ENCODE data around the gene OTOGL.
"Not testable (repeated sequence)": the region's sequence is repeated elsewhere in the genome, so short reads cannot be mapped to it uniquely, and the experiment has no call there.

OTOGL gene

DNA sequence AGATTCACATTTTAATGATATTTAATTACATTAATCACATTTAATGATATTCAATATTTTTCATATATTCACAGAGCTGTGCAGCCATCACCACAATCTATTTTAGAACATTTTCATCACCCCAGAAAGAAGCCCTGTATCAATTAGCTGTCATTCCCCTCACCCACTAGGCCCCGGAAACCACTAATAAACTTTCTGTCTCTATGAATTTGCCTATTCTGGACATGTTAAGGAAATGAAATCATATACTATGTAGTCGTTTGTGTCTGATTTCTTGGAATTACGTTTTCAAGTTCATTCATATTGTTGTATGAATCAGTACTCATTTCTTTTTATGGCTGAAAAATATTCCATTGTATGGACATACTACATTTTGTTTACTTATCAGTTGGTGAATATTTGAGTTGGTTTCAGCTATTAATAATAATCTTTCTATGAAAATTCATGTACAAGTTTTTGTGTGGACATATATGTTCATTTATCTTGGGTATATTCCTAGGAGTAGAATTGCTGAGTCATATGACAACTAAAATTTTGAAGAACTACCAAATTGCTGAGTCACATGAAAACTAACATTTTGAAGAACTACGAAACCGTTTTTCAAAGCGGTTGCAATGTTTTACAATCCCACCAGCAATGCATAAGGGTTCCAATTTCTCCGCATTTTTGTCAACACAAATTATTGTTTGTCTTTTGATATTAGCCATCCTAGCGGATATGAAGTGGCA lies 11.7 kb upstream of the OTOGL start:
- Mint-ChIP-seq H3K4me1 (ENCODE audit: low read depth) (peaks cover 17% of the 10 kb centered on the region), H3K4me3 (no peak overlapping the region), H3K27ac (no peak overlapping the region), H3K9me3 (peaks cover 19% of the 10 kb centered on the region), H3K27me3 (ENCODE audit: low read depth) (peaks cover 2% of the 10 kb centered on the region), H3K36me3 (ENCODE audit: low read depth) (peaks cover 5% of the 10 kb centered on the region)
- DNase-seq (ENCODE audit: low spot score), result no peak

DNA sequence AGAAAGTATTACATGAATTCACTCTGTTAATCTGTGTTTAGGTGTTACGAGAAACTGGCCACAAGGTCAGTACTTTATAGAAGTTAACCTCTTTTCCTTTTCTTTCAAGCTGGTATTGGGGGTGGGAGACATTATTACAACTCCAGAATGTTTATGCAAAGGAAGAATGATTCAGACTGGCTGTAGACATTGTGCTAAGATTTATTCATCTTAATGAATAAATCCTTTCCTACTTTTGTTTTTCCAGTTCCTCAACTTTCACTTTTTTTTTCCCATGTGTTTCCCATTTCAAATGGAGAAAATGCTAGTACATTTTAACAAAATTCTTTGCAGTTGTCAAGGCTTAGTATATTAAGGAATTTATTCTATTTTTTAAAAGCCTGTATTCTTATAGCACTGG lies 1.3 kb downstream of the OTOGL start:
- Mint-ChIP-seq H3K4me3 (no peak overlapping the region), H3K4me1 (ENCODE audit: low read depth) (no peaks in the 10 kb centered on the region), H3K36me3 (ENCODE audit: low read depth) (no peaks in the 10 kb centered on the region), H3K9me3 (no peaks in the 10 kb centered on the region), H3K27me3 (ENCODE audit: low read depth) (peaks cover 1% of the 10 kb centered on the region), H3K27ac (no peak overlapping the region)
- DNase-seq (ENCODE audit: low spot score), result no peak

DNA sequence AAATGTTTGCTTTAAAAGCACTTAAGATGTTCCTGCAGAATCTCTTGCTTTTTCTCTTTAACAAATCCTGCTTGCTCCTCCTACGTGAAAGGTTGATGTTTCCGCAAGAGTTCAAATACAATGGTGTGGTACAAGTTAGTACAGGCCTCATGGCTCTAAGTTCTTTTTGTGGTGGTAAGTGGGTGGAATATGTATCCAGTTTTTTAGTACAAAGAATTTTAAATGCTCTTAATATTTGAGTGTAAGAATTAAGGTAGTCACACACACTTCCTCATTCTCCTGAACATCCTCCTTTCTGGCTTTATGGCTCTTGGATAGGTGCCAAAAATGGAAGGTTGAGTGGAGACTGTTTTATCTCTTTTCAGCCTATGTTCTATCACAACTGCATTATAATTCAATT lies 1.8 kb downstream of the OTOGL start:
- H3K36me3 Mint-ChIP-seq (ENCODE audit: low read depth), result no peaks in the 10 kb centered on the region
- H3K4me3 Mint-ChIP-seq, result no peak overlapping the region
- no peaks in the 10 kb centered on the region for H3K4me1 Mint-ChIP-seq (ENCODE audit: low read depth)
- H3K27me3 Mint-ChIP-seq (ENCODE audit: low read depth), result peaks cover 2% of the 10 kb centered on the region
- DNase-seq (ENCODE audit: low spot score), result no peak
- no peak overlapping the region for H3K27ac Mint-ChIP-seq
- no peaks in the 10 kb centered on the region for H3K9me3 Mint-ChIP-seq

DNA sequence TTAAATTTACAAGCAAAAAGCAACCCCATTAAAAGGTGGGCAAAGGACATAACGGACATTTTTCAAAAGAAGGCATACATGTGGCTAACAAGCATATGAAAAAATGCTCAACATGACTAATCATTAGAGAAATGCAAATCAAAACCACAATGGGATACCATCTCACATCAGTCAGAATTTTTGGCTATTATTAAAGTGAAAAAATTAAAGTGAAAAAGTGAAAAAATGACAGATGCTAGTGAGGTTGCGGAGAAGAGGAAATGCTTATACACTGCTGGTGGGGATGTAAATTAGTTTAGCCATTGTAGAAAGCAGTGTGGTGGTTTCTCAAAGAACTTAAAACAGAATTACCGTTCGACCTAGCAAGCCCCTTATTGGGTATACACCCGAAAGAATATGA lies 7.9 kb downstream of the OTOGL start:
- Mint-ChIP-seq H3K36me3 (ENCODE audit: low read depth) (no peaks in the 10 kb centered on the region), H3K27ac (no peak overlapping the region), H3K4me1 (ENCODE audit: low read depth) (no peaks in the 10 kb centered on the region), H3K4me3 (no peak overlapping the region), H3K27me3 (ENCODE audit: low read depth) (peaks cover 2% of the 10 kb centered on the region), H3K9me3 (no peaks in the 10 kb centered on the region)
- DNase-seq (ENCODE audit: low spot score), result no peak

DNA sequence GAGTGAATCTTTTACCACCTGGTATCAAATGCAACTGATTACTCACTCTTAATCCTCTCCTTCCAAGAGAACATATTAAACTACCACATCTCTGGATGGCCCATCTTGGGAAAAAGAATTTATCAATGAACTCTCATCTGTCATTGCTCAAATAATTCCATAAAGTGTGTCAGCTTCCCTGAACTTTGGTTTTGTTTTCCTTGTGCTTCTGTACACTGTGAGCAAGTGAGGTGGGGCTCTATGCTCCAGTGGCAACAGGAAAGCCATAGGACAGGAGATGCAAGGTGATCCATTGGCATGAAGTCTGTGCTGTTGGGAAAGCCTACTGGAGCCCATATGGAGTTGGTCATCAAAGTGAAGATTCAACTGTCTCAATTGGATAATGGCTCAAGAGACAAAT lies 17.4 kb downstream of the OTOGL start:
- Mint-ChIP-seq H3K36me3 (ENCODE audit: low read depth) (no peaks in the 10 kb centered on the region), H3K27me3 (ENCODE audit: low read depth) (peaks cover 5% of the 10 kb centered on the region), H3K27ac (no peak overlapping the region), H3K4me3 (no peak overlapping the region), H3K9me3 (peaks cover 12% of the 10 kb centered on the region), H3K4me1 (ENCODE audit: low read depth) (no peaks in the 10 kb centered on the region)
- DNase-seq (ENCODE audit: low spot score), result no peak

DNA sequence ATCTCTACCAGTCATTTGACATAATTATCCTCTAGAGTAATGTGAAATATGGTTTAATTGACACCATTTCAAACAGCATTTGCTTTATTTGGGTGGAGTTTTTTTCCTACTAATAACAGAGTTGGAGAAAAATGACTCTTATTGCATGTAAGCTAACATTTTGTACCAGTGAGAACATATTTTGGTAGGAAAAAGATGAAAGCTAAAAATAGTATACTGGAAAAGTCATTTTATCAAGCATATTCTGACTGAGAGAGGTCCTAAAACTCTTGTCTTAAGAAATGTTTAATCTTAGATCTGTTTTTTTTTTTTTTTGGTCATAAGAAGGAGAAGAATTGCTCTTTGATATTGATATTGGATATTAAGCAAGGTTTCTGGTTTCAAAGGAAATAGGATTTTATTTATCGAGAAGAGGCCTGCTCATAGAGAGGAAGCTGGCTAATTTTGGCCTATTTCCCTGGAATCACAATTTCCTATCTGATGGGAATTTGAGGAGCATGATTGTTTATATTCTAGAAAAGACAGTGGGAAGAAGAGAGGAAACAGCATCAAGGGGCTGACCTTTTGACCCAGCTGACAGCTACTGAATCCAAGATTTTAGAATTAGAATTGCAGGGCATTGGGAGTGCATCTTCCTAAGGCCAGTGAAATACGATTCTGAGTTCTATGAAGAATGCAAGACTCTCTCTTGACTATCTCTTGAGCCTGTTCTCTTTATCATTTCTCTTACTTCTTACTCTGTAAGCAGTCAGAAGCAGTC lies 19.4 kb downstream of the OTOGL start:
- peaks cover under 1% of the 10 kb centered on the region for H3K9me3 Mint-ChIP-seq
- no peak overlapping the region for H3K27ac Mint-ChIP-seq
- DNase-seq (ENCODE audit: low spot score), result no peak
- H3K36me3 Mint-ChIP-seq (ENCODE audit: low read depth), result no peaks in the 10 kb centered on the region
- peaks cover 5% of the 10 kb centered on the region for H3K27me3 Mint-ChIP-seq (ENCODE audit: low read depth)
- no peaks in the 10 kb centered on the region for H3K4me1 Mint-ChIP-seq (ENCODE audit: low read depth)
- no peak overlapping the region for H3K4me3 Mint-ChIP-seq

DNA sequence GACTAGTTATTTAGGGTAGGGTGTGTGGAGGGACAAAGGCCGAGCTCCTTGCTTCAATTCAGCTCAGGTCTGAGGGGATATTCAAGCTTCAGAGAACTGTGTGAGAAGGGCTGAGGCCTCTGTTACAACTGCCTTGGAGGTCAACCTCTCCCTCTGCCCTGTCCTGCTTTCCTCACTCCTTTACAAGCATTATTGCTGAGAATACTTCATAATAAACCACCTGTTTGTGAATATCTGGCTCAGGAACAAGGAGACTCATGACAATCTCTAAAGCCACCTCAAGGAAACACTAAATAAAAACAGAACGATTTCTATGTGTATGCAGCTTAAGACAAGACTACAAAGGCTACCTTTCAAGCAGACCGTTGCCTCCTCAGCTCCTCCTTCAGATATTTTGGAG lies 21.7 kb downstream of the OTOGL start:
- H3K4me3 Mint-ChIP-seq, result no peak overlapping the region
- H3K36me3 Mint-ChIP-seq (ENCODE audit: low read depth), result no peaks in the 10 kb centered on the region
- H3K27ac Mint-ChIP-seq, result no peak overlapping the region
- peaks cover 5% of the 10 kb centered on the region for H3K27me3 Mint-ChIP-seq (ENCODE audit: low read depth)
- H3K4me1 Mint-ChIP-seq (ENCODE audit: low read depth), result no peaks in the 10 kb centered on the region
- no peak for DNase-seq (ENCODE audit: low spot score)
- no peaks in the 10 kb centered on the region for H3K9me3 Mint-ChIP-seq

DNA sequence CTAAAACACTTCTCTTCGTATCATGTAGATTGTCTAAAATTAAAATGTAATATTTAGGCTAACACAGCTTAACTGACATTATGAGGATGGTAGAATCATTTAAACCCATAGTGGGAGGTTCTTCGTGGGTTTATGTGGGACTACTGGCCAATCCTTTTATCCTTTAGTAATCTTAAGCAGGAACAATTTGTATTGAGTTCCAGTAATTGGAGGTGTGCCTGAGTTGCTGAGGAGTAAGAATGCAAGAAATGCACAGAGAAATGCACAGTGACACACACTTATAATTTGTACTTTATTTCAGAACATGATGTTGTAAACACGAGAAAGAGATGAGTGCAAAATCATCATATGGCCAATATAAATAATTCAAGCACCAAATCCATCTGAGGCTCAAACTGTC lies 22.3 kb downstream of the OTOGL start:
- H3K27me3 Mint-ChIP-seq (ENCODE audit: low read depth), result peaks cover 5% of the 10 kb centered on the region
- no peaks in the 10 kb centered on the region for H3K36me3 Mint-ChIP-seq (ENCODE audit: low read depth)
- no peaks in the 10 kb centered on the region for H3K9me3 Mint-ChIP-seq
- H3K4me1 Mint-ChIP-seq (ENCODE audit: low read depth), result no peaks in the 10 kb centered on the region
- DNase-seq (ENCODE audit: low spot score), result no peak
- H3K27ac Mint-ChIP-seq, result no peak overlapping the region
- H3K4me3 Mint-ChIP-seq, result no peak overlapping the region

DNA sequence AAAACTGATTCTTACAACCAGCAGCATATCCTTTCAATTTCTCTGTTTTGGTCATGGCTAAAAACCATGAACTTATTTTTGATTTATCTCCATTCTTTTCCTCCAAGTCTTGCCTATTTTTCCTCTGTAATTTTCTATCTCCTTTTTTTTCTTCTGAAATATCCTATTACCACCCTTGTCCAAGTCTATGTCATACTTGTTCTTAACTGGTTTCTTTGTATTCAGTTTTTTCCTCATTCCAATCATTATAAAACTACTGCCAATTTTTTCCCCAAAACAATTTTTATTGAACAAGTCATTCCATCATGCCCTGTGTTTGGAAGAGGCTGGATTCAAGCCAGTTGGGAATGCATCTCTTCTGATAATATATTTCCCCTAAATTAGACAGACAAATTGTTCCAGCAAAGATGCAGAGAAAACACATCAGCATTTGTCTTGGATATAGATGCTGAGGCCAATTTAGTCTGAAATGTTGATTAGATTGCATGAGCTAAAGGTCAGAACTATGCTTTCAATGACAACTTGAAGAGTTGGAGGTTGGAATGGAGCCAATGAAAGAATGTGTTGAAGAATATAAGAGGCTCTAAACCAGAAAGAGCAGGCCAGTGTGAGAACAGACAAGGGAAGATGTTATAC lies 30.7 kb downstream of the OTOGL start:
- H3K27ac Mint-ChIP-seq, result no peak overlapping the region
- H3K4me3 Mint-ChIP-seq, result no peak overlapping the region
- DNase-seq (ENCODE audit: low spot score), result no peak
- no peaks in the 10 kb centered on the region for H3K4me1 Mint-ChIP-seq (ENCODE audit: low read depth)
- no peaks in the 10 kb centered on the region for H3K9me3 Mint-ChIP-seq
- H3K36me3 Mint-ChIP-seq (ENCODE audit: low read depth), result no peaks in the 10 kb centered on the region
- peaks cover 2% of the 10 kb centered on the region for H3K27me3 Mint-ChIP-seq (ENCODE audit: low read depth)

DNA sequence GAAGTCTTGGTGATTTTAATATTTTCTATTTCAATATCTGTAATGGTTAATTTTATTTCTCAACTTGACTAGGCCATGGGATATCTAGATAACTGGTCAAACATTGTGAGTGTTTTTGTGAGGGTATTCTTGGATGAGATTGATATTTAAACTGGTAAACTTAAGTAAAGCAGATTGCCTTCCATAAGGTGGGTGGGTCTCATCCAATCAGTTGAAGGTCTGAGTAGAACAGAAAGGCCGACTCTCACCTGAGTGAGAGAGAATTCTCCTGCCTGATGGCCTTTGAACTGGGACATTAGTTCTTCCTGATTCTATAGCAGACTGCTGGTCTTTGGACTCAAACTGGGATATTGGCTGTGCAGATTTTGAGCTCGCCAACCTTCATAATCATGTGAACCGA lies 36.3 kb downstream of the OTOGL start:
- Mint-ChIP-seq H3K36me3 (ENCODE audit: low read depth) (no peaks in the 10 kb centered on the region), H3K4me3 (no peak overlapping the region), H3K9me3 (no peaks in the 10 kb centered on the region), H3K27me3 (ENCODE audit: low read depth) (peaks cover 10% of the 10 kb centered on the region), H3K4me1 (ENCODE audit: low read depth) (no peaks in the 10 kb centered on the region), H3K27ac (no peak overlapping the region)
- DNase-seq (ENCODE audit: low spot score), result no peak

DNA sequence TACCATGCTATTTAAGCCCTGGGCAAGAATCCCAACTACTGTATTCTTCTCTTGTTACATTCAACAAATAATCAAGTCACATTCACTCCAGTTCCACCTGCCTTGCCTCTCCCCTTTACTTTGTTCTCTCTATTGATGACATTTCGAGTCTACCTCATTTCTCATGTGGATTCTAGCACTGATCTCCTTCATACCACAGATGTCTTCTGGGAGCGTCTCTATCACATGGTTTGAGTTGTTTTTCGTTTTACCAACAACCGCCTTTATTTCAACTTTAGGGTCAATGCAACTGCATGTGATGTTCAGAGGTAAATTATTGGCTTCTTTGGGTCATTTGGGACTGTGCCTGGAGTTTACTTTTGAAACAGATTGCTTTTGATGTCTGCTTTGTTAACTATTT lies 40.7 kb downstream of the OTOGL start:
- H3K27me3 Mint-ChIP-seq (ENCODE audit: low read depth), result peaks cover 14% of the 10 kb centered on the region
- no peaks in the 10 kb centered on the region for H3K4me1 Mint-ChIP-seq (ENCODE audit: low read depth)
- H3K9me3 Mint-ChIP-seq, result no peaks in the 10 kb centered on the region
- H3K27ac Mint-ChIP-seq, result no peak overlapping the region
- no peak overlapping the region for H3K4me3 Mint-ChIP-seq
- DNase-seq (ENCODE audit: low spot score), result no peak
- H3K36me3 Mint-ChIP-seq (ENCODE audit: low read depth), result no peaks in the 10 kb centered on the region

DNA sequence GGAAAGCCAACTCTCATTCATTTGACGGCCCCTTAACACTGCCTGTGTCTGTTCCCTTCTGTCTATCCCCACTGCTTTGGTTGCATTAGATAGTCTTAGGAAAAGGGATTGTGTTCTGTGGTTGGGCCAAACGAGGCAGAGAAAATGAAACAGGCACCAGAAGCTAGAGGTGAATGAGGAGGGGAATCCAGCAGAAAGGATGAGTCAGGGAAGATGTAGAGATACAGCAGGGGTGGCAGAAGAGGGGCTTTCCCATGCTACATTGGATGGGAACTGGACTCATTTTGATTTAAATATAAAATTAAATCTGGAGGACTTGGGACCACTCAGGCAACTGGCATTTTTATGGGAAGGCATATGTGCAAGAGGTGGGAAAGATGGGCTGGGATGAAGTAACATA lies 43.3 kb downstream of the OTOGL start:
- Mint-ChIP-seq H3K4me3 (no peak overlapping the region), H3K27ac (no peak overlapping the region), H3K27me3 (ENCODE audit: low read depth) (peaks cover 14% of the 10 kb centered on the region), H3K36me3 (ENCODE audit: low read depth) (no peaks in the 10 kb centered on the region), H3K4me1 (ENCODE audit: low read depth) (no peaks in the 10 kb centered on the region), H3K9me3 (no peaks in the 10 kb centered on the region)
- no peak for DNase-seq (ENCODE audit: low spot score)

DNA sequence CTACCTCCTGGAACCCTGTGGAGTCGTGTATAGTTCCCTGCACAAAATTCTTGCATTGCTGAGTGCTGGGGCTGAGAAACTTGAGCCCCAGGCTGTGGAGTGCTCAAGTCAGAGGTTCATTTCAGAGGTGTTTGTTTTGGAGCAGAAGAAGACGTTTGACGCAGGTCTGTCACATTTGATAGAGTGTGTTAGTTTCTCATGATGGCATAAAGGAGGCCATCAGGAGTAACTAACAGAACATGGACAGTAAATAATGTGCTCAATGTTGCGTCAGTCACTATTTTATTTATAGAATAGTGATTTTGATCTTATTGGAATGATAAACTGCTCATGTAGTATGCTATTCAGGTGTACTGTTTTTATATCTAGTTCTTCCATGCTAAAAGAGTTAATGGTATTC lies 44.2 kb downstream of the OTOGL start:
- no peaks in the 10 kb centered on the region for H3K36me3 Mint-ChIP-seq (ENCODE audit: low read depth)
- H3K9me3 Mint-ChIP-seq, result no peaks in the 10 kb centered on the region
- H3K4me3 Mint-ChIP-seq, result no peak overlapping the region
- no peak for DNase-seq (ENCODE audit: low spot score)
- no peak overlapping the region for H3K27ac Mint-ChIP-seq
- H3K4me1 Mint-ChIP-seq (ENCODE audit: low read depth), result no peaks in the 10 kb centered on the region
- H3K27me3 Mint-ChIP-seq (ENCODE audit: low read depth), result peaks cover 12% of the 10 kb centered on the region

DNA sequence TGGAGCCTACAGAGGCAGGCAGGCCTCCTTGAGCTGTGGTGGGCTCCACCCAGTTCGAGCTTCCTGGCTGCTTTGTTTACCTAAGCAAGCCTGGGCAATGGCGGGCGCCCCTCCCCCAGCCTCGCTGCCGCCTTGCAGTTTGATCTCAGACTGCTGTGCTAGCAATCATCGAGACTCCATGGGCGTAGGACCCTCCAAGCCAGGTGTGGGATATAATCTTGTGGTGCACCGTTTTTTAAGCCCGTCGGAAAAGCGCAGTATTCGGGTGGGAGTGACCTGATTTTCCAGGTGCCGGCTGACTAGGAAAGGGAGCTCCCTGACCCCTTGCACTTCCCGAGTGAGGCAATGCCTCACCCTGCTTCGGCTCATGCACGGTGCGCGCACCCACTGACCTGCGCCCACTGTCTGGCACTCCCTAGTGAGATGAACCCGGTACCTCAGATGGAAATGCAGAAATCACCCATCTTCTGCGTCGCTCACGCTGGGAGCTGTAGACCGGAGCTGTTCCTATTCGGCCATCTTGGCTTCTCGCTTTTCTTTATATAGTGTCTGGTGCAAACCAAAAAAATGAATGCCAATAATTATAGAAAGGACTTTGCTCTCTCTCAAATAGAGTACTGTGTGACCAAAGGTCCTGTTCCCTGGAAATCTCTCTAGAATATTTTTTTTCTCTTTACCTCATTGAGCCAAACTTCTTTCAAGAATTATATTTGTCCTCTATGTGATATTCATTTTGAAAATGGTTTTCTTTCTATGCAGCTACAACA lies 50.4 kb downstream of the OTOGL start:
- not testable (repeated sequence) for H3K4me3 Mint-ChIP-seq; H3K4me1 Mint-ChIP-seq (ENCODE audit: low read depth); H3K9me3 Mint-ChIP-seq; H3K27me3 Mint-ChIP-seq (ENCODE audit: low read depth); H3K36me3 Mint-ChIP-seq (ENCODE audit: low read depth); DNase-seq (ENCODE audit: low spot score); H3K27ac Mint-ChIP-seq
